HEK293T (cell line): Measurements from ENCODE around the gene CSF1R.

ENCODE experiments used
- ARNT ChIP-seq: fragments of 450-650 bp; IDR thresholded peaks from 2 replicates; pipeline ENCODE4 v1.6.1; 2017; ENCODE audit warnings: mild to moderate bottlenecking
- BHLHE40 ChIP-seq: fragments of 450-650 bp; IDR thresholded peaks from 2 replicates; pipeline ENCODE4 v1.6.1; 2016; ENCODE audit warnings: mild to moderate bottlenecking, moderate library complexity, borderline replicate concordance
- FOXK2 ChIP-seq: fragments of 450-650 bp; IDR thresholded peaks from 2 replicates; pipeline ENCODE4 v1.6.1; 2016; ENCODE audit warnings: mild to moderate bottlenecking
- FOXM1 ChIP-seq: fragments of 450-650 bp; IDR thresholded peaks from 2 replicates; pipeline ENCODE4 v1.6.1; 2017; ENCODE audit warnings: mild to moderate bottlenecking, borderline replicate concordance
- PKNOX1 ChIP-seq: fragments of 450-650 bp; IDR thresholded peaks from 2 replicates; pipeline ENCODE4 v1.6.1; 2016
- SP1 ChIP-seq: fragments of 450-650 bp; IDR thresholded peaks from 2 replicates; pipeline ENCODE4 v1.6.1; 2017
- SUZ12 ChIP-seq: fragments of 450-650 bp; IDR thresholded peaks from 2 replicates; pipeline ENCODE4 v1.6.1; 2016; ENCODE audit warnings: mild to moderate bottlenecking
- TARDBP ChIP-seq: fragments of 450-650 bp; IDR thresholded peaks from 2 replicates; pipeline ENCODE4 v1.6.1; 2016
- ZNF384 ChIP-seq: fragments of 450-650 bp; IDR thresholded peaks from 2 replicates; pipeline ENCODE4 v1.6.1; 2016

GRCh38 chr5:150085950-150086715 is at the start of gene CSF1R:
- TF ChIP-seq SP1 (no peak), TARDBP (no peak), ARNT (no peak), SUZ12 (no peak), FOXK2 (no peak), BHLHE40 (no peak), ZNF384 (no peak), PKNOX1 (no peak), FOXM1 (no peak)
